ENCODE measurements around the gene AKR1B1.

The AKR1B1 gene

GRCh38 chr7:134502463-134503371 lies 43.8 kb upstream of the AKR1B1 start:
- no peak overlapping the region for H3K27ac ChIP-seq (ENCODE audit: low read depth, low read length, poor library complexity, severe bottlenecking)
- H3K9me3 ChIP-seq (ENCODE audit: low read length) = no peaks in the 10 kb centered on the region
- H3K4me1 ChIP-seq (ENCODE audit: insufficient read depth, low read length, severe bottlenecking) = no peaks in the 10 kb centered on the region
- no peak overlapping the region for H3K4me3 ChIP-seq (ENCODE audit: low read depth, low read length, poor library complexity, severe bottlenecking)
- H3K9me2 ChIP-seq (ENCODE audit: low read depth, low read length) = no peaks in the 10 kb centered on the region
- H3K36me3 ChIP-seq (ENCODE audit: insufficient read depth, low read length) = no peaks in the 10 kb centered on the region
- H3F3A ChIP-seq (ENCODE audit: insufficient read depth, low read length) = no peaks in the 10 kb centered on the region
- H3K4me2 ChIP-seq (ENCODE audit: low read length) = no peak overlapping the region
- no peak overlapping the region for H2AFZ ChIP-seq (ENCODE audit: low read length)
- no peaks in the 10 kb centered on the region for H3K79me2 ChIP-seq (ENCODE audit: insufficient read depth, low read length)
- no peak overlapping the region for H3K9ac ChIP-seq (ENCODE audit: low read length)
- TF ChIP-seq EZH2 (IDR thresholded peaks at IDR 0.05; ENCODE audit: borderline replicate concordance, low read length) = no peak
- no peak for TF ChIP-seq CTCF (IDR thresholded peaks at IDR 0.05; ENCODE audit: low read length)
- no peaks in the 10 kb centered on the region for H4K20me1 ChIP-seq (ENCODE audit: insufficient read depth, low read length)
- no peaks in the 10 kb centered on the region; the same call in 1 of the 2 replicates for H3K27me3 ChIP-seq (ENCODE audit: insufficient read depth, low read length)

- H3F3A ChIP-seq (ENCODE audit: insufficient read depth, low read length) = no peaks in the 10 kb centered on the region
- no peaks in the 10 kb centered on the region; the same call in 1 of the 2 replicates for H3K27me3 ChIP-seq (ENCODE audit: insufficient read depth, low read length)
- no peaks in the 10 kb centered on the region for H4K20me1 ChIP-seq (ENCODE audit: insufficient read depth, low read length)
- no peaks in the 10 kb centered on the region for H3K79me2 ChIP-seq (ENCODE audit: insufficient read depth, low read length)
- no peak overlapping the region for H2AFZ ChIP-seq (ENCODE audit: low read length)
- no peaks in the 10 kb centered on the region for H3K36me3 ChIP-seq (ENCODE audit: insufficient read depth, low read length)
- no peak overlapping the region for H3K9ac ChIP-seq (ENCODE audit: low read length)
- H3K9me2 ChIP-seq (ENCODE audit: low read depth, low read length) = no peaks in the 10 kb centered on the region
- H3K4me1 ChIP-seq (ENCODE audit: insufficient read depth, low read length, severe bottlenecking) = no peaks in the 10 kb centered on the region
- H3K4me3 ChIP-seq (ENCODE audit: low read depth, low read length, poor library complexity, severe bottlenecking) = no peak overlapping the region
- no peak overlapping the region for H3K4me2 ChIP-seq (ENCODE audit: low read length)
- TF ChIP-seq EZH2 (IDR thresholded peaks at IDR 0.05; ENCODE audit: borderline replicate concordance, low read length) = no peak
- H3K9me3 ChIP-seq (ENCODE audit: low read length) = no peaks in the 10 kb centered on the region
- no peak overlapping the region for H3K27ac ChIP-seq (ENCODE audit: low read depth, low read length, poor library complexity, severe bottlenecking)
These were observed 42.1 kb upstream of the AKR1B1 start for GRCh38 chr7:134500982-134501381.

GRCh38 chr7:134500406-134500805 lies 41.5 kb upstream of the AKR1B1 start:
- no peak overlapping the region for H3K9ac ChIP-seq (ENCODE audit: low read length)
- H3K36me3 ChIP-seq (ENCODE audit: insufficient read depth, low read length) = no peaks in the 10 kb centered on the region
- no peak overlapping the region for H2AFZ ChIP-seq (ENCODE audit: low read length)
- no peaks in the 10 kb centered on the region for H3K79me2 ChIP-seq (ENCODE audit: insufficient read depth, low read length)
- H3K4me2 ChIP-seq (ENCODE audit: low read length) = no peak overlapping the region
- no peaks in the 10 kb centered on the region for H3K9me3 ChIP-seq (ENCODE audit: low read length)
- no peaks in the 10 kb centered on the region; the same call in 1 of the 2 replicates for H3K27me3 ChIP-seq (ENCODE audit: insufficient read depth, low read length)
- no peaks in the 10 kb centered on the region for H3K9me2 ChIP-seq (ENCODE audit: low read depth, low read length)
- no peaks in the 10 kb centered on the region for H3F3A ChIP-seq (ENCODE audit: insufficient read depth, low read length)
- TF ChIP-seq EZH2 (IDR thresholded peaks at IDR 0.05; ENCODE audit: borderline replicate concordance, low read length) (no peak), CTCF (IDR thresholded peaks at IDR 0.05; ENCODE audit: low read length) (no peak)
- no peaks in the 10 kb centered on the region for H4K20me1 ChIP-seq (ENCODE audit: insufficient read depth, low read length)
- no peaks in the 10 kb centered on the region for H3K4me1 ChIP-seq (ENCODE audit: insufficient read depth, low read length, severe bottlenecking)
- H3K4me3 ChIP-seq (ENCODE audit: low read depth, low read length, poor library complexity, severe bottlenecking) = no peak overlapping the region
- no peak overlapping the region for H3K27ac ChIP-seq (ENCODE audit: low read depth, low read length, poor library complexity, severe bottlenecking)
